WI38 (cell line): ENCODE data around the gene TENM4.

Experiments
- H3K4me3 ChIP-seq: 2 replicates; pipeline ENCODE4 v1.5.1; 2011; ENCODE audit warnings: low read depth, mild to moderate bottlenecking, control low read depth, low read length
- TF ChIP-seq, protein P1 (sequence below): IDR thresholded peaks from 2 replicates; pipeline ENCODE4 v1.5.1; 2012; ENCODE audit warnings: low read depth, mild to moderate bottlenecking, control low read depth, low read length

Gene TENM4

GRCh38 chr11:79392161-79392560, 48.7 kb downstream of the TENM4 start:
- no peak overlapping the region for H3K4me3 ChIP-seq
- TF ChIP-seq, protein P1, sequence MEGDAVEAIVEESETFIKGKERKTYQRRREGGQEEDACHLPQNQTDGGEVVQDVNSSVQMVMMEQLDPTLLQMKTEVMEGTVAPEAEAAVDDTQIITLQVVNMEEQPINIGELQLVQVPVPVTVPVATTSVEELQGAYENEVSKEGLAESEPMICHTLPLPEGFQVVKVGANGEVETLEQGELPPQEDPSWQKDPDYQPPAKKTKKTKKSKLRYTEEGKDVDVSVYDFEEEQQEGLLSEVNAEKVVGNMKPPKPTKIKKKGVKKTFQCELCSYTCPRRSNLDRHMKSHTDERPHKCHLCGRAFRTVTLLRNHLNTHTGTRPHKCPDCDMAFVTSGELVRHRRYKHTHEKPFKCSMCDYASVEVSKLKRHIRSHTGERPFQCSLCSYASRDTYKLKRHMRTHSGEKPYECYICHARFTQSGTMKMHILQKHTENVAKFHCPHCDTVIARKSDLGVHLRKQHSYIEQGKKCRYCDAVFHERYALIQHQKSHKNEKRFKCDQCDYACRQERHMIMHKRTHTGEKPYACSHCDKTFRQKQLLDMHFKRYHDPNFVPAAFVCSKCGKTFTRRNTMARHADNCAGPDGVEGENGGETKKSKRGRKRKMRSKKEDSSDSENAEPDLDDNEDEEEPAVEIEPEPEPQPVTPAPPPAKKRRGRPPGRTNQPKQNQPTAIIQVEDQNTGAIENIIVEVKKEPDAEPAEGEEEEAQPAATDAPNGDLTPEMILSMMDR, result no peak

- no peak overlapping the region for H3K4me3 ChIP-seq
- TF ChIP-seq, protein P1, result no peak
Observed at GRCh38 chr11:79390923-79391322, 49.9 kb downstream of the TENM4 start.

GRCh38 chr11:79390477-79390876, 50.4 kb downstream of the TENM4 start:
- TF ChIP-seq, protein P1, result no peak
- no peak overlapping the region for H3K4me3 ChIP-seq

GRCh38 chr11:79388201-79388600, 52.6 kb downstream of the TENM4 start:
- no peak overlapping the region for H3K4me3 ChIP-seq
- TF ChIP-seq, protein P1, result no peak

DNA sequence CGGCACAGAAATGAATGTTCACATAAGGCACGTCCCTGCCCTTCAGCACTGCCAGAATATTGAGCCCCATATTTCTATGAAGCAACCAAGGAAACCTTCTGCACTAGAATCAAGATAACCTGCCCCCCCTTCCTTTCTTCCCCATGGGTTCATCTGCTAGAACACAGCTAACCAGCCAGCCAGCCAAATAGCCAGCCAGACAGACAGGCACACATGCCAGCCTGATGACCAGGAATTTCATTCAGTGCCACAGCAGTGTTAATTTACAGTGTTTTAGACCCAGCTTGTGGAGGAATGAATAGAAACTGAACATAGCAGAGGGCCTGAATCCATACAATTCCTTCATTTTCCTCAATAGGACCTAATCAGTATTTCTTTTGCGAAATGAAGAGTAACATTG, 57.0 kb downstream of the TENM4 start:
- no peak overlapping the region for H3K4me3 ChIP-seq
- TF ChIP-seq, protein P1, result no peak

DNA sequence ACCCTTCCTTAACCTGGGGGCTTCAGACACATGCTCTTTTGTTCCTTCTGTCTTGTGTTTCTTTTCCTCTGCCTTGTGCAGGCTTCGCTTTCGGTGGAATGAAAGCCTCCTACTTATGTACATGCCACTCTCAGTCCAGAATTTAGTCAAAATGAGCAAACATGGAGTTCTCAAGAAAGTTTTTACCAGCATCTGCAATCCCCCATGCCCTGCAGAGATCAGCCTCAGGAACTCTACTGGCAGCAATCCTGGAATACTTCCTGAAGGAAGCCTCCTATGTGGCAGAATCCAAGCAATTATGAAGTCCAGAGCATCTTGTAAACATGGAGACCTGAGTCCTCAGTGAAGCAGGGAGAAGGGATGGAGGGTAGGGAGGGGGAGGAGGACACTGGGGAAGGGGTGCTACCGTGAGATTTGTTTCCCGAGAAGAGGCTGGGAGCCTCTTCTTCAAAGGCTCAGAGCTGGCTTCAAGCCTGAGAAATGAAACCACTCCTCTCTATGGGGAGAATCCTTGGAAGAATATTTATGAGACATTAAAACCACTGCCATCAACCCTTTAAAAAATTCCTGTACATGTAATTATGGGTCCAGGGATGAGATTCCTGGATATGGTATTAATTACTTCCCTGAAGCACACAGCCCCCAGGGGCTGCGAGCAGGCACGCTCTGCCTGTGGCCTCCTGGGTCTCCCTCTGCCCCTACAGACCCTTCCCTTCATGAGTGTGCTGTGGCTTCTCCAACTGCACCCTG, 58.4 kb downstream of the TENM4 start:
- no peak overlapping the region for H3K4me3 ChIP-seq
- TF ChIP-seq, protein P1, result no peak

GRCh38 chr11:79381036-79381435, 59.8 kb downstream of the TENM4 start:
- no peak overlapping the region for H3K4me3 ChIP-seq
- TF ChIP-seq, protein P1, result no peak
